Trophoblast cell (in vitro differentiated cells and primary cell): ENCODE results near the gene GINS2.

ENCODE experiments used
- DNase-seq, 2 donors: peaks; one replicate each; pipeline ENCODE4 v3.0.0-alpha.2; 2016
- H2AFZ ChIP-seq: 2 replicates; pipeline ENCODE4 v1.6.1; 2013; ENCODE audit warnings: low read length, moderate library complexity, mild to moderate bottlenecking; ENCODE audit not compliant: insufficient read depth, poor library complexity
- H2AK5ac ChIP-seq: 2 replicates; pipeline ENCODE4 v1.6.1; 2013; ENCODE audit warnings: mild to moderate bottlenecking, low read length
- H2BK120ac ChIP-seq: 2 replicates; pipeline ENCODE4 v1.6.1; 2013; ENCODE audit warnings: low read length, mild to moderate bottlenecking, moderate library complexity; ENCODE audit not compliant: insufficient read depth, poor library complexity
- H2BK12ac ChIP-seq: 2 replicates; pipeline ENCODE4 v1.6.1; 2013; ENCODE audit warnings: mild to moderate bottlenecking, low read length, moderate library complexity
- H2BK5ac ChIP-seq: 2 replicates; pipeline ENCODE4 v1.6.1; 2013; ENCODE audit warnings: low read length, low read depth, moderate library complexity, mild to moderate bottlenecking; ENCODE audit not compliant: poor library complexity
- H3K14ac ChIP-seq: 2 replicates; pipeline ENCODE4 v1.6.1; 2013; ENCODE audit warnings: mild to moderate bottlenecking, low read length
- H3K18ac ChIP-seq: 2 replicates; pipeline ENCODE4 v1.6.1; 2013; ENCODE audit warnings: mild to moderate bottlenecking, low read length
- H3K23ac ChIP-seq: 2 replicates; pipeline ENCODE4 v1.6.1; 2013; ENCODE audit warnings: low read length
- H3K27ac ChIP-seq: 2 replicates; pipeline ENCODE4 v1.5.1; 2013; ENCODE audit warnings: low read depth, mild to moderate bottlenecking, inconsistent platforms, low read length, moderate library complexity
- H3K27me3 ChIP-seq: 2 replicates; pipeline ENCODE4 v1.6.1; 2013; ENCODE audit warnings: inconsistent platforms, mild to moderate bottlenecking, low read length, moderate library complexity; ENCODE audit not compliant: insufficient read depth
- H3K36me3 ChIP-seq, 2 experiments: 1 replicate in 1 of 2; 2 replicates in 1 of 2; pipeline ENCODE4 v1.6.1; 2013; ENCODE audit warnings: low read length in 2 of 2, mild to moderate bottlenecking in 2 of 2, moderate library complexity in 1 of 2; ENCODE audit not compliant: insufficient read depth in 2 of 2, control insufficient read depth in 1 of 2
- H3K4ac ChIP-seq: 2 replicates; pipeline ENCODE4 v1.6.1; 2013; ENCODE audit warnings: low read depth, mild to moderate bottlenecking, low read length, moderate library complexity
- H3K4me1 ChIP-seq, 2 experiments: 1 replicate in 1 of 2; 2 replicates in 1 of 2; pipeline ENCODE4 v1.6.1; 2013; ENCODE audit warnings: low read length in 2 of 2, mild to moderate bottlenecking in 2 of 2, moderate library complexity in 1 of 2; ENCODE audit not compliant: insufficient read depth in 2 of 2, control insufficient read depth in 1 of 2
- H3K4me2 ChIP-seq: 2 replicates; pipeline ENCODE4 v1.6.1; 2013; ENCODE audit warnings: inconsistent platforms, mild to moderate bottlenecking, low read length, moderate library complexity
- H3K4me3 ChIP-seq: 2 replicates; pipeline ENCODE4 v1.5.1; 2013; ENCODE audit warnings: mild to moderate bottlenecking, low read depth, low read length, inconsistent platforms
- H3K79me1 ChIP-seq: one replicate; pipeline ENCODE4 v1.6.1; 2013; ENCODE audit warnings: low read length
- H3K79me2 ChIP-seq: 2 replicates; pipeline ENCODE4 v1.6.1; 2013; ENCODE audit warnings: low read length, mild to moderate bottlenecking; ENCODE audit not compliant: control insufficient read depth, insufficient read depth, poor library complexity
- H3K9ac ChIP-seq: 2 replicates; pipeline ENCODE4 v1.6.1; 2013; ENCODE audit warnings: mild to moderate bottlenecking, low read length
- H3K9me3 ChIP-seq: 2 replicates; pipeline ENCODE4 v1.6.1; 2013; ENCODE audit warnings: low read depth, mild to moderate bottlenecking, control low read depth, inconsistent platforms, low read length; ENCODE audit not compliant: insufficient read depth
- H4K12ac ChIP-seq: 2 replicates; pipeline ENCODE4 v1.6.1; 2013; ENCODE audit warnings: low read depth, mild to moderate bottlenecking, low read length, moderate library complexity
- H4K8ac ChIP-seq: 2 replicates; pipeline ENCODE4 v1.6.1; 2013; ENCODE audit warnings: low read depth, mild to moderate bottlenecking, low read length, moderate library complexity
- H4K91ac ChIP-seq: one replicate; pipeline ENCODE4 v1.6.1; 2013; ENCODE audit warnings: low read depth, mild to moderate bottlenecking, low read length, moderate library complexity
- WGBS: extraction: QIAGEN DNeasy Blood & Tissue Kit; methylation state at CpG from one replicate; pipeline ENCODE4 v1.1.7; 2013; ENCODE audit warnings: missing lambda C conversion rate; ENCODE audit not compliant: insufficient read length, insufficient coverage; ENCODE audit errors: extremely low coverage; 5-methylcytosine and 5-hydroxymethylcytosine counted together

The GINS2 gene

GRCh38 chr16:85730186-85730465, 41.4 kb upstream of the GINS2 start:
- H4K12ac ChIP-seq, result no peak overlapping the region
- no peak overlapping the region for H3K9ac ChIP-seq
- no peaks in the 10 kb centered on the region for H3K27me3 ChIP-seq
- H3K9me3 ChIP-seq, result peaks cover 10% of the 10 kb centered on the region
- H3K36me3 ChIP-seq, result peaks cover 0 to 4% of the 10 kb centered on the region in 2 experiments
- no peak overlapping the region for H3K14ac ChIP-seq
- no peak overlapping the region for H4K91ac ChIP-seq
- H3K4me3 ChIP-seq, result no peak overlapping the region
- H3K18ac ChIP-seq, result no peak overlapping the region
- no peak overlapping the region for H2AK5ac ChIP-seq
- no peaks in the 10 kb centered on the region for H3K79me1 ChIP-seq
- H2AFZ ChIP-seq, result no peak overlapping the region
- no peak overlapping the region for H3K4me2 ChIP-seq
- H3K4ac ChIP-seq, result no peak overlapping the region
- no peak overlapping the region for H2BK12ac ChIP-seq
- H3K79me2 ChIP-seq, result no peaks in the 10 kb centered on the region
- no CpG with 5 or more reads among the region's 5 CpGs for WGBS
- H4K8ac ChIP-seq, result no peak overlapping the region
- H2BK120ac ChIP-seq, result no peak overlapping the region
- H3K23ac ChIP-seq, result no peak overlapping the region
- no peak overlapping the region for H2BK5ac ChIP-seq
- no peak for DNase-seq
- H3K27ac ChIP-seq, result no peak overlapping the region
- no peaks in the 10 kb centered on the region for H3K4me1 ChIP-seq

- H3K27me3 ChIP-seq, result no peaks in the 10 kb centered on the region
- no peak overlapping the region for H4K8ac ChIP-seq
- H3K9ac ChIP-seq, result no peak overlapping the region
- H2AFZ ChIP-seq, result no peak overlapping the region
- H2BK120ac ChIP-seq, result no peak overlapping the region
- no peak overlapping the region for H4K12ac ChIP-seq
- H3K4ac ChIP-seq, result no peak overlapping the region
- H2AK5ac ChIP-seq, result no peak overlapping the region
- peaks cover 10% of the 10 kb centered on the region for H3K9me3 ChIP-seq
- H2BK5ac ChIP-seq, result no peak overlapping the region
- H3K36me3 ChIP-seq, result peaks cover 0 to 4% of the 10 kb centered on the region in 2 experiments
- no CpG with 5 or more reads among the region's 16 CpGs for WGBS
- H3K23ac ChIP-seq, result no peak overlapping the region
- no peak overlapping the region for H3K4me2 ChIP-seq
- no peaks in the 10 kb centered on the region for H3K79me1 ChIP-seq
- no peaks in the 10 kb centered on the region for H3K4me1 ChIP-seq
- H4K91ac ChIP-seq, result no peak overlapping the region
- no peak overlapping the region for H3K14ac ChIP-seq
- H3K79me2 ChIP-seq, result no peaks in the 10 kb centered on the region
- no peak for DNase-seq
- H3K18ac ChIP-seq, result no peak overlapping the region
- no peak overlapping the region for H3K4me3 ChIP-seq
- no peak overlapping the region for H2BK12ac ChIP-seq
- H3K27ac ChIP-seq, result no peak overlapping the region
Observed at GRCh38 chr16:85729452-85730185, 40.9 kb upstream of the GINS2 start.

GRCh38 chr16:85728879-85729278, 40.1 kb upstream of the GINS2 start:
- H4K91ac ChIP-seq, result no peak overlapping the region
- no peak overlapping the region for H2BK12ac ChIP-seq
- H3K4me1 ChIP-seq, result no peaks in the 10 kb centered on the region
- no peaks in the 10 kb centered on the region for H3K27me3 ChIP-seq
- no peak overlapping the region for H3K27ac ChIP-seq
- no peak overlapping the region for H3K14ac ChIP-seq
- no peak overlapping the region for H2AK5ac ChIP-seq
- no peak overlapping the region for H3K4ac ChIP-seq
- no peaks in the 10 kb centered on the region for H3K79me1 ChIP-seq
- H2BK120ac ChIP-seq, result no peak overlapping the region
- H3K9ac ChIP-seq, result no peak overlapping the region
- no peak overlapping the region for H4K8ac ChIP-seq
- H3K23ac ChIP-seq, result no peak overlapping the region
- H3K4me2 ChIP-seq, result no peak overlapping the region
- H3K79me2 ChIP-seq, result no peaks in the 10 kb centered on the region
- DNase-seq, result no peak
- no peak overlapping the region for H3K4me3 ChIP-seq
- H4K12ac ChIP-seq, result no peak overlapping the region
- H3K9me3 ChIP-seq, result peaks cover 10% of the 10 kb centered on the region
- no peak overlapping the region for H2BK5ac ChIP-seq
- no CpG with 5 or more reads among the region's 7 CpGs for WGBS
- H3K36me3 ChIP-seq, result peaks cover 0 to 4% of the 10 kb centered on the region in 2 experiments
- no peak overlapping the region for H3K18ac ChIP-seq
- peak overlapping the region; percentile 3 for H2AFZ ChIP-seq

GRCh38 chr16:85724936-85725335, 36.2 kb upstream of the GINS2 start:
- H2AK5ac ChIP-seq, result no peak overlapping the region
- no peak overlapping the region for H3K23ac ChIP-seq
- H3K27me3 ChIP-seq, result no peaks in the 10 kb centered on the region
- WGBS, result no CpG with 5 or more reads among the region's 12 CpGs
- no peak overlapping the region for H2AFZ ChIP-seq
- no peak overlapping the region for H4K12ac ChIP-seq
- H2BK5ac ChIP-seq, result no peak overlapping the region
- no peak overlapping the region for H4K91ac ChIP-seq
- no peak for DNase-seq
- H3K4me2 ChIP-seq, result no peak overlapping the region
- no peak overlapping the region for H3K14ac ChIP-seq
- H3K4me1 ChIP-seq, result no peaks in the 10 kb centered on the region
- no peaks in the 10 kb centered on the region for H3K79me1 ChIP-seq
- H2BK120ac ChIP-seq, result no peak overlapping the region
- no peak overlapping the region for H3K18ac ChIP-seq
- H3K79me2 ChIP-seq, result no peaks in the 10 kb centered on the region
- H3K9me3 ChIP-seq, result peaks cover 8% of the 10 kb centered on the region
- H3K36me3 ChIP-seq, result peaks cover 0 to 4% of the 10 kb centered on the region in 2 experiments
- H3K27ac ChIP-seq, result no peak overlapping the region
- no peak overlapping the region for H3K4me3 ChIP-seq
- no peak overlapping the region for H3K4ac ChIP-seq
- H3K9ac ChIP-seq, result no peak overlapping the region
- no peak overlapping the region for H4K8ac ChIP-seq
- no peak overlapping the region for H2BK12ac ChIP-seq
